SK-N-SH (cell line): ENCODE data around the gene NSMCE4A. TPM values are rescaled to one million over a fixed set of nuclear protein-coding genes. Genes with fewer than 3 reads are reported as not detected.
A peak's percentile ranks its signal among the peaks of the same experiment; 100 is the strongest.

Source experiments
- CTCF ChIA-PET: fragments of 300-600, 350-600 bp; formaldehyde crosslinking; extraction: SDS; loops from one replicate; lab custom pipeline; 2021; lab: Yijun Ruan, JAX
- POLR2A ChIA-PET: fragments of 350-600 bp; sonication (Branson Sonifier 250); formaldehyde crosslinking; extraction: SDS; loops from one replicate; lab custom pipeline; 2020; ENCODE audit warnings: antibody characterized with exemption, inconsistent platforms; lab: Yijun Ruan, JAX
- DNase-seq: peaks from one replicate; pipeline ENCODE4 v3.0.0; 2012
- H2AFZ ChIP-seq: fragments of 200-600 bp; sonication (generic); 2 replicates; pipeline ENCODE4 v1.8.1; 2016; ENCODE audit warnings: antibody characterized with exemption, mild to moderate bottlenecking, low read depth
- H3F3A ChIP-seq: fragments of 200-600 bp; sonication (generic); replicated peaks from 2 replicates; pipeline ENCODE3; 2016; ENCODE audit warnings: antibody characterized with exemption, mild to moderate bottlenecking; ENCODE audit not compliant: insufficient read depth
- H3K27ac ChIP-seq, 2 experiments: fragments of 200-500 bp in 1 of 2; fragments of 200-600 bp in 1 of 2; sonication (Bioruptor generic) in 1 of 2; sonication (generic), shearing (Covaris generic) in 1 of 2; 2 replicates each; pipeline versions ENCODE4 v1.5.1 to v1.6.1; 2014 to 2016; ENCODE audit warnings: low read depth in 2 of 2, inconsistent platforms in 1 of 2, low read length in 1 of 2, mild to moderate bottlenecking in 1 of 2, mixed read lengths in 1 of 2
- H3K27me3 ChIP-seq: fragments of 200-600 bp; sonication (generic), shearing (Covaris generic); 2 replicates; pipeline ENCODE4 v1.6.1; 2016; ENCODE audit warnings: mixed run types; ENCODE audit not compliant: insufficient read depth
- H3K36me3 ChIP-seq, 2 experiments: fragments of 200-500 bp in 1 of 2; fragments of 200-600 bp in 1 of 2; sonication (Bioruptor generic) in 1 of 2; sonication (generic) in 1 of 2; replicated peaks in 1 of 2; 2 replicates each; pipeline versions ENCODE3 to v1.5.1; 2014 to 2016; ENCODE audit warnings: low read length in 1 of 2, mild to moderate bottlenecking in 1 of 2; ENCODE audit not compliant: insufficient read depth in 2 of 2, control insufficient read depth in 1 of 2
- H3K4me1 ChIP-seq, 2 experiments: fragments of 200-500 bp in 1 of 2; fragments of 200-600 bp in 1 of 2; sonication (Bioruptor generic) in 1 of 2; sonication (generic), shearing (Covaris generic) in 1 of 2; 2 replicates each; pipeline versions ENCODE4 v1.5.1 to v1.6.1; 2014 to 2016; ENCODE audit warnings: low read depth in 1 of 2, low read length in 1 of 2, mixed run types in 1 of 2; ENCODE audit not compliant: insufficient read depth in 2 of 2, control insufficient read depth in 1 of 2
- H3K4me2 ChIP-seq: fragments of 200-600 bp; sonication (generic), shearing (Covaris generic); 2 replicates; pipeline ENCODE4 v1.6.1; 2017; ENCODE audit warnings: mixed run types
- H3K4me3 ChIP-seq, 2 experiments: fragments of 200-500 bp in 1 of 2; fragments of 200-600 bp in 1 of 2; sonication (Bioruptor generic) in 1 of 2; sonication (generic), shearing (Covaris generic) in 1 of 2; 2 replicates each; pipeline versions ENCODE4 v1.5.1 to v1.8.1; 2014 to 2016; ENCODE audit warnings: low read depth in 2 of 2, inconsistent platforms in 1 of 2, low read length in 1 of 2, mild to moderate bottlenecking in 1 of 2, mixed read lengths in 1 of 2, moderate library complexity in 1 of 2
- H3K79me2 ChIP-seq: fragments of 200-600 bp; sonication (generic); 2 replicates; pipeline ENCODE4 v1.8.1; 2017; ENCODE audit warnings: mild to moderate bottlenecking; ENCODE audit not compliant: insufficient read depth
- H3K9ac ChIP-seq: fragments of 200-600 bp; sonication (generic); 2 replicates; pipeline ENCODE4 v1.6.1; 2017; ENCODE audit warnings: mixed run types
- H3K9me2 ChIP-seq: fragments of 200-600 bp; sonication (generic); 2 replicates; pipeline ENCODE4 v1.6.1; 2017; ENCODE audit warnings: mixed run types
- H3K9me3 ChIP-seq: fragments of 200-600 bp; sonication (generic); 2 replicates; pipeline ENCODE4 v1.6.1; 2017; ENCODE audit warnings: mixed run types, mild to moderate bottlenecking, moderate library complexity
- H4K20me1 ChIP-seq: fragments of 200-600 bp; sonication (generic); 2 replicates; pipeline ENCODE4 v1.6.1; 2017; ENCODE audit warnings: mild to moderate bottlenecking, mixed run types; ENCODE audit not compliant: insufficient read depth
- EP300 ChIP-seq, 2 experiments: IDR thresholded peaks; 2 replicates each; pipeline versions ENCODE4 v1.4.0 to v1.6.1; 2012; ENCODE audit warnings: borderline replicate concordance in 1 of 2, low read depth in 1 of 2, low read length in 1 of 2
- FOSL2 ChIP-seq: IDR thresholded peaks from 2 replicates; pipeline ENCODE4 v1.4.0; 2012; ENCODE audit warnings: low read depth, mild to moderate bottlenecking, moderate library complexity, borderline replicate concordance
- FOXJ3 ChIP-seq: sonication (generic); formaldehyde crosslinking; IDR thresholded peaks from 2 replicates; pipeline ENCODE4 v1.5.1; 2020; ENCODE audit warnings: mild to moderate bottlenecking, missing genetic modification reagents
- GATA2 ChIP-seq: sonication (generic); formaldehyde crosslinking; IDR thresholded peaks from 2 replicates; pipeline ENCODE4 v1.5.0; 2020; ENCODE audit warnings: mild to moderate bottlenecking, missing genetic modification reagents
- JUND ChIP-seq: IDR thresholded peaks from 2 replicates; pipeline ENCODE4 v1.4.0; 2012
- MXI1 ChIP-seq: IDR thresholded peaks from 2 replicates; pipeline ENCODE4 v1.6.1; 2012; ENCODE audit warnings: mild to moderate bottlenecking, low read depth, low read length, improper control_type of control experiment
- NFIC ChIP-seq: IDR thresholded peaks from 2 replicates; pipeline ENCODE4 v1.4.0; 2012; ENCODE audit warnings: borderline replicate concordance
- RAD21 ChIP-seq: IDR thresholded peaks from 2 replicates; pipeline ENCODE4 v1.6.1; 2012; ENCODE audit warnings: mild to moderate bottlenecking, low read length
- RCOR1 ChIP-seq: fragments of 150-350 bp; IDR thresholded peaks from 2 replicates; pipeline ENCODE4 v1.6.1; 2017; ENCODE audit warnings: antibody characterized with exemption, low read length
- RFX5 ChIP-seq: IDR thresholded peaks from 2 replicates; pipeline ENCODE4 v1.6.1; 2012; ENCODE audit warnings: mild to moderate bottlenecking, improper control_type of control experiment, low read length
- RXRA ChIP-seq: IDR thresholded peaks from 2 replicates; pipeline ENCODE4 v1.4.0; 2012; ENCODE audit warnings: low read depth, mild to moderate bottlenecking, borderline replicate concordance
- SIN3A ChIP-seq: IDR thresholded peaks from 2 replicates; pipeline ENCODE4 v1.6.1; 2012; ENCODE audit warnings: low read depth, mild to moderate bottlenecking, low read length, moderate library complexity, borderline replicate concordance
- YY1 ChIP-seq: IDR thresholded peaks from 2 replicates; pipeline ENCODE4 v1.4.0; 2012; ENCODE audit warnings: low read depth, mild to moderate bottlenecking
- WGBS: methylation state at CpG from one replicate; pipeline ENCODE4 v1.1.6; 2017; ENCODE audit warnings: low lambda C conversion rate; 5-methylcytosine and 5-hydroxymethylcytosine counted together
- polyA plus RNA-seq, 3 experiments: library from polyadenylated mRNA; depleted of rRNA; stranded (reverse); fragments of >200 nt; gene quantifications; 2 replicates each; pipeline ENCODE4 v1.2.3, GENCODE V29; 2012
- TF ChIP-seq, protein P1 (sequence below): IDR thresholded peaks from 2 replicates; pipeline ENCODE4 v1.4.0; 2012; ENCODE audit warnings: low read depth, borderline replicate concordance
- TF ChIP-seq, protein P2 (sequence below): IDR thresholded peaks from 2 replicates; pipeline ENCODE4; 2012
- TF ChIP-seq, protein P3 (sequence below): IDR thresholded peaks from 2 replicates; pipeline ENCODE4 v1.6.1; 2012; ENCODE audit warnings: mild to moderate bottlenecking, low read depth, low read length, moderate library complexity
- TF ChIP-seq, protein P4 (sequence below): fragments of 150-350 bp; IDR thresholded peaks from 2 replicates; pipeline ENCODE4 v1.6.1; 2017; ENCODE audit warnings: antibody characterized with exemption, low read length, low read depth, borderline replicate concordance

NSMCE4A gene
- polyA plus RNA-seq, 1 of the 3 experiments (the other 2 are of a cell fraction) = 28.5 TPM

DNA sequence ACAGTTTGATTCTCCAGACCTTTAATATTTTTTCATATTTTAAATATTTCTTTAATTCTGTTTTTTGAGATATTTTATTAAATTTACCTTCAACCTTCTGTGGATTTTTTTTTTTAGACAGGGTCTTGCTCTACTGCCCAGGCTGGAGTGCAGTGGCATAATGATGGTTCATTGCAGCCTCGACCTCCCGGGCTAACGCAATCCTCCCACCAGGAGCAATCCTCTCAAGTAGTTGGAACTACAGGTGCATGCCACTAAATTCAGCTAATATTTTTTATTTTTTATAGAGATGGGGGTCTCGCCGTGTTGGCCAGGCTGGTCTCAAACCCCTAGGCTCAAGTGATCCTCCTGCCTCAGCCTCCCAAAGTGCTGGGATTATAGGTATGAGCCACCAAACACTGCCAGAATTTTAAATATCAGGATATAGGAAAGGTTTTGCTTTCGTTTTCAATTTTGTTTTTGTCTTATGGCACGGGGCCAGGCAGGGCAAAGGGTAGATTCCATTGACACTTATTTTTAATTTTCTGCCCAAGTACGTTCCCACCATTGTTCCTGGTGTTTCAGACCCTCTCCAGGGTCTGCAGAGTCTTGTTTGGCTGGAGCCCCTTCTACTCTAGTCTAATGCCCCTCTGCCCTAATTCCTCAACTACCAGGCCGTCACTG is 15.1 kb upstream of the NSMCE4A start:
- 63% methylated on average over 9 of the region's 9 CpGs for WGBS
- Histone ChIP-seq H4K20me1 (no peaks in the 10 kb centered on the region), H3K9me2 (no peaks in the 10 kb centered on the region), H3F3A (no peaks in the 10 kb centered on the region), H3K27me3 (no peaks in the 10 kb centered on the region), H3K4me2 (0 out of 2 replicates have a peak overlapping the region, but pooled peaks have one; percentile 11), H3K4me1 (no peaks in the 10 kb centered on the region), H3K27ac (no peak overlapping the region), H3K79me2 (no peaks in the 10 kb centered on the region), H2AFZ (no peak overlapping the region), H3K9me3 (no peaks in the 10 kb centered on the region), H3K36me3 (no peaks in the 10 kb centered on the region), H3K4me3 (no peak overlapping the region), H3K9ac (no peak overlapping the region)
- no peak for TF ChIP-seq RAD21
- TF ChIP-seq RXRA = no peak
- TF ChIP-seq, protein P1, sequence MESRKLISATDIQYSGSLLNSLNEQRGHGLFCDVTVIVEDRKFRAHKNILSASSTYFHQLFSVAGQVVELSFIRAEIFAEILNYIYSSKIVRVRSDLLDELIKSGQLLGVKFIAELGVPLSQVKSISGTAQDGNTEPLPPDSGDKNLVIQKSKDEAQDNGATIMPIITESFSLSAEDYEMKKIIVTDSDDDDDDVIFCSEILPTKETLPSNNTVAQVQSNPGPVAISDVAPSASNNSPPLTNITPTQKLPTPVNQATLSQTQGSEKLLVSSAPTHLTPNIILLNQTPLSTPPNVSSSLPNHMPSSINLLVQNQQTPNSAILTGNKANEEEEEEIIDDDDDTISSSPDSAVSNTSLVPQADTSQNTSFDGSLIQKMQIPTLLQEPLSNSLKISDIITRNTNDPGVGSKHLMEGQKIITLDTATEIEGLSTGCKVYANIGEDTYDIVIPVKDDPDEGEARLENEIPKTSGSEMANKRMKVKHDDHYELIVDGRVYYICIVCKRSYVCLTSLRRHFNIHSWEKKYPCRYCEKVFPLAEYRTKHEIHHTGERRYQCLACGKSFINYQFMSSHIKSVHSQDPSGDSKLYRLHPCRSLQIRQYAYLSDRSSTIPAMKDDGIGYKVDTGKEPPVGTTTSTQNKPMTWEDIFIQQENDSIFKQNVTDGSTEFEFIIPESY = no peak
- TF ChIP-seq, protein P2, sequence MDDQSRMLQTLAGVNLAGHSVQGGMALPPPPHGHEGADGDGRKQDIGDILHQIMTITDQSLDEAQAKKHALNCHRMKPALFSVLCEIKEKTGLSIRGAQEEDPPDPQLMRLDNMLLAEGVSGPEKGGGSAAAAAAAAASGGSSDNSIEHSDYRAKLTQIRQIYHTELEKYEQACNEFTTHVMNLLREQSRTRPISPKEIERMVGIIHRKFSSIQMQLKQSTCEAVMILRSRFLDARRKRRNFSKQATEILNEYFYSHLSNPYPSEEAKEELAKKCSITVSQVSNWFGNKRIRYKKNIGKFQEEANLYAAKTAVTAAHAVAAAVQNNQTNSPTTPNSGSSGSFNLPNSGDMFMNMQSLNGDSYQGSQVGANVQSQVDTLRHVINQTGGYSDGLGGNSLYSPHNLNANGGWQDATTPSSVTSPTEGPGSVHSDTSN = no peak
- no peak for TF ChIP-seq NFIC
- DNase-seq = no peak
- ChIA-PET CTCF (interaction anchor here (1.4 kb wide), 1 partner anchor 15 kb away, joined by 3 read pairs; no protein-coding TSS in a partner anchor), POLR2A (no interaction called here)

DNA sequence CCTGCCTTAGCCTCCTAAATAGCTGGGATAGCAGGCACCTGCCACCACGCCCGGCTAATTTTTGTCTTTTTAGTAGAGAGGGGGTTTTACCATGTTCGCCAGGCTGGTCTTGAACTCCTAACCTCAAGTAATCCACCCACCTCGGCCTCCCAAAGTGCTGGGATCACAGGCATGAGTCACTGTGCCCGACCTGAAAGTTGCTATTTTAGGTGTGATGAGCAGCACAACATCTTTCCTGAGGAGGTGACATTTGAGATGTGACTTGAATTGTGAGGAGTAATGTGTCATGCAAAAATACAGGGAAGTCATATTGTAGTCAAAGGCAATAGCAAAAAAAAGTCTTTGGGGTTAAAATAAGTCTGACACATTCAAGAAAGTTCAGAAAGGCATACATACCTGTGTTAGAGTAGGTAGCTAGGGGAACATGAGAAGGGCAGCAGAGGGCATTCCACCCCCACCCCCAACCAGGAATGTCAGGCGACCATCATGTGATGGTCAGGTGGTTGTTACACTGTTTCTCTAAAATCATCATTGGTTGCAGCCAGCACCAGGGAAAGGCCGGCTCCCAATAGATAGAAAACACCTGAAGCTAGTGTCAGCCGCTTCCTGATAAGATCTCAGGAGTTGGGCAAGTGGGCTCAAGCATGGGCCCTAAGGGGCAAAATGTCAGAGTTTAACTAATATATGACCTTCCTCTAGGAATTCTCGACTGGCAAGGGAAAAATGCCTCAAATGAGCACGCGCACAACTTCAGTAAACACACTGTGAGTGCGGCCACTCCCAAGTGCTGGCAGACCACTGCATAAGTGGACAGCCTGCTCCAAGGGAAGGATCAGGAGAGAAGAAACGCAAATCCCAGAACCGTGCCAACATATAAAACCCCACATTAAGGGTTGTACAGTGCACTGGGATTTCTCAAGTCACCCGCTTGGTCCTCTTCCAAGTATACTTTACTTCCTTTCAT is 13.6 kb upstream of the NSMCE4A start, which contains the start of gene TACC2:
Gene TACC2, plus strand, starts transcription at position 803 of the 964 bp plus-strand sequence. CDS start 32,819 bp downstream, outside the sequence.
- H3K79me2 ChIP-seq = no peaks in the 10 kb centered on the region
- H3F3A ChIP-seq = no peaks in the 10 kb centered on the region
- no peak within 1 kb of the TSS for H2AFZ ChIP-seq
- no peaks in the 10 kb centered on the region for H3K9me2 ChIP-seq
- DNase-seq = no peak
- no peaks in the 10 kb centered on the region for H3K36me3 ChIP-seq
- no peaks in the 10 kb centered on the region for H4K20me1 ChIP-seq
- no peak within 1 kb of the TSS for H3K9ac ChIP-seq
- TF ChIP-seq GATA2 (CRISPR knock-in tag) (no peak), RCOR1 (no peak), JUND (no peak), SIN3A (no peak), FOXJ3 (CRISPR knock-in tag) (no peak), EP300 (IDR thresholded peaks at IDR 0.05; ENCODE audit: borderline replicate concordance in 1 of 2, low read depth in 1 of 2, low read length in 1 of 2) (no peak), RXRA (no peak), FOSL2 (no peak), RFX5 (no peak), YY1 (no peak), MXI1 (no peak)
- TF ChIP-seq, protein P3, sequence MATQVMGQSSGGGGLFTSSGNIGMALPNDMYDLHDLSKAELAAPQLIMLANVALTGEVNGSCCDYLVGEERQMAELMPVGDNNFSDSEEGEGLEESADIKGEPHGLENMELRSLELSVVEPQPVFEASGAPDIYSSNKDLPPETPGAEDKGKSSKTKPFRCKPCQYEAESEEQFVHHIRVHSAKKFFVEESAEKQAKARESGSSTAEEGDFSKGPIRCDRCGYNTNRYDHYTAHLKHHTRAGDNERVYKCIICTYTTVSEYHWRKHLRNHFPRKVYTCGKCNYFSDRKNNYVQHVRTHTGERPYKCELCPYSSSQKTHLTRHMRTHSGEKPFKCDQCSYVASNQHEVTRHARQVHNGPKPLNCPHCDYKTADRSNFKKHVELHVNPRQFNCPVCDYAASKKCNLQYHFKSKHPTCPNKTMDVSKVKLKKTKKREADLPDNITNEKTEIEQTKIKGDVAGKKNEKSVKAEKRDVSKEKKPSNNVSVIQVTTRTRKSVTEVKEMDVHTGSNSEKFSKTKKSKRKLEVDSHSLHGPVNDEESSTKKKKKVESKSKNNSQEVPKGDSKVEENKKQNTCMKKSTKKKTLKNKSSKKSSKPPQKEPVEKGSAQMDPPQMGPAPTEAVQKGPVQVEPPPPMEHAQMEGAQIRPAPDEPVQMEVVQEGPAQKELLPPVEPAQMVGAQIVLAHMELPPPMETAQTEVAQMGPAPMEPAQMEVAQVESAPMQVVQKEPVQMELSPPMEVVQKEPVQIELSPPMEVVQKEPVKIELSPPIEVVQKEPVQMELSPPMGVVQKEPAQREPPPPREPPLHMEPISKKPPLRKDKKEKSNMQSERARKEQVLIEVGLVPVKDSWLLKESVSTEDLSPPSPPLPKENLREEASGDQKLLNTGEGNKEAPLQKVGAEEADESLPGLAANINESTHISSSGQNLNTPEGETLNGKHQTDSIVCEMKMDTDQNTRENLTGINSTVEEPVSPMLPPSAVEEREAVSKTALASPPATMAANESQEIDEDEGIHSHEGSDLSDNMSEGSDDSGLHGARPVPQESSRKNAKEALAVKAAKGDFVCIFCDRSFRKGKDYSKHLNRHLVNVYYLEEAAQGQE = no peak
- TF ChIP-seq, protein P4, sequence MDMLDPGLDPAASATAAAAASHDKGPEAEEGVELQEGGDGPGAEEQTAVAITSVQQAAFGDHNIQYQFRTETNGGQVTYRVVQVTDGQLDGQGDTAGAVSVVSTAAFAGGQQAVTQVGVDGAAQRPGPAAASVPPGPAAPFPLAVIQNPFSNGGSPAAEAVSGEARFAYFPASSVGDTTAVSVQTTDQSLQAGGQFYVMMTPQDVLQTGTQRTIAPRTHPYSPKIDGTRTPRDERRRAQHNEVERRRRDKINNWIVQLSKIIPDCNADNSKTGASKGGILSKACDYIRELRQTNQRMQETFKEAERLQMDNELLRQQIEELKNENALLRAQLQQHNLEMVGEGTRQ = no peak
- CTCF ChIA-PET = no interaction called here
- no peaks in the 10 kb centered on the region for H3K4me1 ChIP-seq
- H3K27ac ChIP-seq = no peak within 1 kb of the TSS
- no peak within 1 kb of the TSS for H3K4me2 ChIP-seq
- WGBS = 67% methylated on average over 13 of the region's 15 CpGs
- no peak within 1 kb of the TSS for H3K4me3 ChIP-seq
- POLR2A ChIA-PET = no interaction called here
- H3K9me3 ChIP-seq = peaks cover 7% of the 10 kb centered on the region; the same call in 1 of the 2 replicates
- H3K27me3 ChIP-seq = no peaks in the 10 kb centered on the region
